ENCODE data around the gene CDC20B.
"Not testable (repeated sequence)": the region's sequence is repeated elsewhere in the genome, so short reads cannot be mapped to it uniquely, and the experiment has no call there.

Gene CDC20B

GRCh38 chr5:55146543-55147151, 26.3 kb downstream of the CDC20B start:
- Mint-ChIP-seq H3K4me1 (peaks cover 35% of the 10 kb centered on the region), H3K27me3 (peaks cover 50% of the 10 kb centered on the region), H3K4me3 (no peak overlapping the region), H3K36me3 (peaks cover 7% of the 10 kb centered on the region), H3K27ac (no peak overlapping the region), H3K9me3 (no peaks in the 10 kb centered on the region)
- CTCF ChIA-PET: interaction anchor here (0.6 to 8.5 kb wide), 23 partner anchors 13 to 274 kb away, joined by 3 to 100 read pairs (median 5); partner anchors contain the start of genes GPX8 and GZMA
- peak; percentile 91 for DNase-seq

GRCh38 chr5:55146080-55146479, 26.9 kb downstream of the CDC20B start:
- H3K4me3 Mint-ChIP-seq: no peak overlapping the region
- H3K27me3 Mint-ChIP-seq: peaks cover 49% of the 10 kb centered on the region
- CTCF ChIA-PET: interaction anchor here (0.7 to 8.5 kb wide), 20 partner anchors 14 to 274 kb away, joined by 3 to 100 read pairs (median 6); partner anchors contain the start of genes GPX8 and GZMA
- no peak for DNase-seq
- peaks cover 7% of the 10 kb centered on the region for H3K36me3 Mint-ChIP-seq
- no peaks in the 10 kb centered on the region for H3K9me3 Mint-ChIP-seq
- peaks cover 41% of the 10 kb centered on the region for H3K4me1 Mint-ChIP-seq
- no peak overlapping the region for H3K27ac Mint-ChIP-seq

GRCh38 chr5:55143624-55144023, 29.4 kb downstream of the CDC20B start:
- CTCF ChIA-PET: interaction anchor here (0.8 to 8.5 kb wide), 4 partner anchors 40 to 237 kb away, joined by 3 to 100 read pairs (median 20); partner anchors contain the start of gene GZMA
- H3K36me3 Mint-ChIP-seq: peaks cover 9% of the 10 kb centered on the region
- no peak overlapping the region for H3K27ac Mint-ChIP-seq
- H3K9me3 Mint-ChIP-seq: no peaks in the 10 kb centered on the region
- no peak for DNase-seq
- H3K4me3 Mint-ChIP-seq: no peak overlapping the region
- peaks cover 37% of the 10 kb centered on the region for H3K27me3 Mint-ChIP-seq
- peaks cover 46% of the 10 kb centered on the region for H3K4me1 Mint-ChIP-seq

GRCh38 chr5:55141945-55142690, 30.9 kb downstream of the CDC20B start:
- H3K4me1 Mint-ChIP-seq: peaks cover 46% of the 10 kb centered on the region
- H3K9me3 Mint-ChIP-seq: no peaks in the 10 kb centered on the region
- peaks cover 32% of the 10 kb centered on the region for H3K27me3 Mint-ChIP-seq
- H3K36me3 Mint-ChIP-seq: peaks cover 10% of the 10 kb centered on the region
- peak; percentile 24 for DNase-seq
- H3K27ac Mint-ChIP-seq: peak overlapping the region; percentile 1
- CTCF ChIA-PET: interaction anchor here (0.8 to 8.5 kb wide), 7 partner anchors 38 to 241 kb away, joined by 3 to 100 read pairs (median 3); no protein-coding TSS in a partner anchor
- H3K4me3 Mint-ChIP-seq: no peak overlapping the region

- Mint-ChIP-seq H3K27ac (no peak overlapping the region), H3K4me3 (no peak overlapping the region), H3K36me3 (peaks cover 10% of the 10 kb centered on the region), H3K27me3 (peaks cover 30% of the 10 kb centered on the region), H3K4me1 (peaks cover 42% of the 10 kb centered on the region), H3K9me3 (no peaks in the 10 kb centered on the region)
- CTCF ChIA-PET: interaction anchor here (0.9 to 8.5 kb wide), 5 partner anchors 35 to 235 kb away, joined by 3 to 100 read pairs (median 6); no protein-coding TSS in a partner anchor
- no peak for DNase-seq
Observed at GRCh38 chr5:55140908-55141665, 31.9 kb downstream of the CDC20B start.

- peaks cover 22% of the 10 kb centered on the region for H3K27me3 Mint-ChIP-seq
- CTCF ChIA-PET: no interaction called here
- peaks cover 11% of the 10 kb centered on the region for H3K36me3 Mint-ChIP-seq
- H3K4me3 Mint-ChIP-seq: no peak overlapping the region
- H3K4me1 Mint-ChIP-seq: peaks cover 29% of the 10 kb centered on the region
- H3K9me3 Mint-ChIP-seq: peaks cover 7% of the 10 kb centered on the region
- no peak for DNase-seq
- H3K27ac Mint-ChIP-seq: no peak overlapping the region
Observed at GRCh38 chr5:55136521-55136920, 36.5 kb downstream of the CDC20B start.

- Mint-ChIP-seq H3K36me3 (peaks cover 21% of the 10 kb centered on the region), H3K4me1 (peaks cover 20% of the 10 kb centered on the region), H3K27me3 (peaks cover 24% of the 10 kb centered on the region), H3K9me3 (peaks cover 22% of the 10 kb centered on the region), H3K4me3 (no peak overlapping the region), H3K27ac (peak overlapping the region; percentile 25)
- DNase-seq: peak; percentile 49
- CTCF ChIA-PET: interaction anchor here (1.3 to 1.7 kb wide), 2 partner anchors 190 to 228 kb away, joined by 4 to 5 read pairs; no protein-coding TSS in a partner anchor
Observed at GRCh38 chr5:55134053-55134722, 38.8 kb downstream of the CDC20B start.

- CTCF ChIA-PET: interaction anchor here (1.2 to 1.6 kb wide), 2 partner anchors 52 to 179 kb away, joined by 3 to 6 read pairs; no protein-coding TSS in a partner anchor
Observed at GRCh38 chr5:55123365-55123764, 49.6 kb downstream of the CDC20B start.

GRCh38 chr5:55114061-55114460, 58.9 kb downstream of the CDC20B start:
- H3K27me3 Mint-ChIP-seq: peaks cover 19% of the 10 kb centered on the region
- no peak for DNase-seq
- no peak overlapping the region for H3K4me3 Mint-ChIP-seq
- H3K36me3 Mint-ChIP-seq: peaks cover 24% of the 10 kb centered on the region
- no peak overlapping the region for H3K27ac Mint-ChIP-seq
- H3K4me1 Mint-ChIP-seq: peaks cover 19% of the 10 kb centered on the region
- H3K9me3 Mint-ChIP-seq: no peaks in the 10 kb centered on the region
- CTCF ChIA-PET: interaction anchor here (0.6 kb wide), 1 partner anchor 123 kb away, joined by 3 read pairs; no protein-coding TSS in a partner anchor

More at GRCh38 chr5:55123365-55123764, 49.6 kb downstream of the CDC20B start:
- DNase-seq: no peak
- no peak overlapping the region for H3K27ac Mint-ChIP-seq
- H3K27me3 Mint-ChIP-seq: peaks cover 10% of the 10 kb centered on the region
- peaks cover 3% of the 10 kb centered on the region for H3K36me3 Mint-ChIP-seq
- H3K4me1 Mint-ChIP-seq: no peaks in the 10 kb centered on the region
- no peak overlapping the region for H3K4me3 Mint-ChIP-seq
- no peaks in the 10 kb centered on the region for H3K9me3 Mint-ChIP-seq

GRCh38 chr5:55113327-55113726, 59.6 kb downstream of the CDC20B start:
- no peak overlapping the region for H3K4me3 Mint-ChIP-seq
- H3K36me3 Mint-ChIP-seq: peaks cover 31% of the 10 kb centered on the region
- peak overlapping the region; percentile 56 for H3K27ac Mint-ChIP-seq
- H3K27me3 Mint-ChIP-seq: peaks cover 20% of the 10 kb centered on the region
- CTCF ChIA-PET: interaction anchor here (0.6 kb wide), 1 partner anchor 122 kb away, joined by 3 read pairs; no protein-coding TSS in a partner anchor
- H3K9me3 Mint-ChIP-seq: no peaks in the 10 kb centered on the region
- peaks cover 21% of the 10 kb centered on the region for H3K4me1 Mint-ChIP-seq
- DNase-seq: no peak

GRCh38 chr5:55110217-55110616, 62.8 kb downstream of the CDC20B start:
- CTCF ChIA-PET: no interaction called here
- Mint-ChIP-seq H3K4me1 (peaks cover 34% of the 10 kb centered on the region), H3K9me3 (peaks cover under 1% of the 10 kb centered on the region), H3K36me3 (peaks cover 53% of the 10 kb centered on the region), H3K4me3 (no peak overlapping the region), H3K27ac (no peak overlapping the region), H3K27me3 (peaks cover 20% of the 10 kb centered on the region)
- no peak for DNase-seq

GRCh38 chr5:55108661-55109060, 64.3 kb downstream of the CDC20B start:
- no peak for DNase-seq
- peaks cover 44% of the 10 kb centered on the region for H3K4me1 Mint-ChIP-seq
- peaks cover 8% of the 10 kb centered on the region for H3K27me3 Mint-ChIP-seq
- no peak overlapping the region for H3K27ac Mint-ChIP-seq
- H3K36me3 Mint-ChIP-seq: peaks cover 62% of the 10 kb centered on the region
- CTCF ChIA-PET: interaction anchor here (1.1 kb wide), 1 partner anchor 51 kb away, joined by 3 read pairs; the partner anchor contains the start of gene GPX8
- no peak overlapping the region for H3K4me3 Mint-ChIP-seq
- H3K9me3 Mint-ChIP-seq: peaks cover 6% of the 10 kb centered on the region

GRCh38 chr5:55105976-55106375, 67.0 kb downstream of the CDC20B start:
- not testable (repeated sequence) for H3K27me3 Mint-ChIP-seq, H3K27ac Mint-ChIP-seq, H3K4me3 Mint-ChIP-seq, DNase-seq, H3K9me3 Mint-ChIP-seq
- CTCF ChIA-PET: interaction anchor here (0.6 to 4.3 kb wide), 3 partner anchors 35 to 161 kb away, joined by 3 to 26 read pairs (median 3); no protein-coding TSS in a partner anchor
- Mint-ChIP-seq H3K4me1 (peaks cover 56% of the 10 kb centered on the region), H3K36me3 (peaks cover 57% of the 10 kb centered on the region)
